GM12878 (cell line): Measurements from ENCODE around the gene NCAPH2. TPM values are rescaled to one million over a fixed set of nuclear protein-coding genes. Genes with fewer than 3 reads are reported as not detected.

Experiments used
- ATF2 ChIP-seq: IDR thresholded peaks from 2 replicates; pipeline ENCODE4 v1.6.1; 2012; ENCODE audit warnings: low read length, inconsistent platforms
- CBFB ChIP-seq: IDR thresholded peaks from 2 replicates; pipeline ENCODE4 v1.6.1; 2016; ENCODE audit warnings: antibody characterized with exemption, low read depth
- EED ChIP-seq: sonication (generic); IDR thresholded peaks from 2 replicates; pipeline ENCODE4 v1.6.1; 2016; ENCODE audit warnings: antibody characterized with exemption, low read depth
- FOXM1 ChIP-seq: IDR thresholded peaks from 2 replicates; pipeline ENCODE4 v1.6.1; 2012; ENCODE audit warnings: low read depth, mild to moderate bottlenecking, inconsistent platforms, low read length, moderate library complexity
- HCFC1 ChIP-seq: fragments of 150-350 bp; IDR thresholded peaks from 2 replicates; pipeline ENCODE4 v1.6.1; 2014; ENCODE audit warnings: low read length
- HSF1 ChIP-seq: fragments of 150-350 bp; IDR thresholded peaks from 2 replicates; pipeline ENCODE4 v1.6.1; 2014; ENCODE audit warnings: mild to moderate bottlenecking, low read depth, low read length
- IKZF1 ChIP-seq: fragments of 450-650 bp; conservative IDR thresholded peaks from 2 replicates; pipeline ENCODE4 v1.6.1; 2017; ENCODE audit warnings: antibody characterized with exemption, mild to moderate bottlenecking
- IRF3 ChIP-seq: fragments of 450-650 bp; IDR thresholded peaks from 2 replicates; pipeline ENCODE4 v1.6.1; 2014; ENCODE audit warnings: mild to moderate bottlenecking
- KDM1A ChIP-seq: fragments of 200-600 bp; sonication (generic); IDR thresholded peaks from 2 replicates; pipeline ENCODE4 v1.6.1; 2016; ENCODE audit warnings: borderline replicate concordance
- KLF5 ChIP-seq: fragments of 450-650 bp; IDR thresholded peaks from 2 replicates; pipeline ENCODE4 v1.6.1; 2014; ENCODE audit warnings: mild to moderate bottlenecking; ENCODE audit not compliant: partially characterized antibody
- POLR2A ChIP-seq: IDR thresholded peaks from 2 replicates; pipeline ENCODE4 v1.6.1; 2011; ENCODE audit warnings: low read depth, mild to moderate bottlenecking, low read length
- RB1 ChIP-seq: fragments of 450-650 bp; formaldehyde crosslinking; IDR thresholded peaks from 2 replicates; pipeline ENCODE4 v1.6.1; 2017; ENCODE audit warnings: mild to moderate bottlenecking, borderline replicate concordance
- RELA ChIP-seq: fragments of 450-650 bp; IDR thresholded peaks from 2 replicates; pipeline ENCODE4 v1.8.0; 2014; ENCODE audit warnings: borderline replicate concordance; ENCODE audit not compliant: partially characterized antibody
- SIX5 ChIP-seq: IDR thresholded peaks from 2 replicates; pipeline ENCODE4 v1.6.1; 2011; ENCODE audit warnings: mild to moderate bottlenecking, low read depth, low read length, moderate library complexity; ENCODE audit not compliant: severe bottlenecking
- SKIL ChIP-seq: fragments of 450-650 bp; IDR thresholded peaks from 2 replicates; pipeline ENCODE4 v1.6.1; 2017; ENCODE audit warnings: mild to moderate bottlenecking, low read depth, inconsistent platforms; ENCODE audit not compliant: poor library complexity, severe bottlenecking
- STAT1 ChIP-seq: fragments of 450-650 bp; conservative IDR thresholded peaks from 2 replicates; pipeline ENCODE4 v1.6.1; 2014; ENCODE audit warnings: antibody characterized with exemption, mild to moderate bottlenecking
- SUZ12 ChIP-seq: fragments of 200-600 bp; sonication (generic); IDR thresholded peaks from one replicate; pipeline ENCODE4 v1.6.1; 2018; ENCODE audit warnings: antibody characterized with exemption, mild to moderate bottlenecking; ENCODE audit not compliant: unreplicated experiment
- WRNIP1 ChIP-seq: IDR thresholded peaks from 2 replicates; pipeline ENCODE4 v1.6.1; 2011; ENCODE audit warnings: low read depth, low read length, improper control_type of control experiment, borderline replicate concordance
- ZBTB4 ChIP-seq: fragments of 450-650 bp; formaldehyde crosslinking; IDR thresholded peaks from 2 replicates; pipeline ENCODE4 v1.4.0; 2022; ENCODE audit warnings: mild to moderate bottlenecking, moderate library complexity
- ZSCAN29 ChIP-seq: fragments of 450-650 bp; IDR thresholded peaks from 2 replicates; pipeline ENCODE4 v1.6.1; 2017; ENCODE audit warnings: mild to moderate bottlenecking, moderate library complexity
- polyA plus RNA-seq, 11 experiments: library from polyadenylated mRNA; depleted of rRNA in 4 of 11; unstranded in 6 of 11; stranded (reverse) in 5 of 11; fragments of >200 nt; fragmentation: Nextera tagmentation in 4 of 11; fragmentation: Illumina TruSeq in 1 of 11; extraction: Ambion mirVana in 4 of 11; extraction: Trizol in 1 of 11; gene quantifications; 1 replicate in 1 of 11; 2 replicates in 10 of 11; pipeline versions ENCODE4 v1.2.1 to v1.2.3, GENCODE V29; 2011 to 2016; ENCODE audit warnings: inconsistent platforms in 2 of 11, missing spikeins in 2 of 11, low read depth in 1 of 11
- total RNA-seq, 4 experiments: library from RNA; depleted of rRNA in 3 of 4; stranded (reverse); fragments of >200 nt in 3 of 4; fragmentation: Illumina TruSeq in 1 of 4; extraction: Trizol in 1 of 4; gene quantifications; 2 replicates each; pipeline versions ENCODE4 v1.2.1 to v1.2.3, GENCODE V29; 2013 to 2021

NCAPH2 gene
- total and polyA plus RNA-seq, 10 of the 15 experiments (the other 5 are each of a cell fraction or from before 2014, with no cell fraction given) = 5.0 to 110 (median 59.9) TPM

GRCh38 chr22:50481440-50482106 lies 26.5 kb upstream of the NCAPH2 start, which contains the start of gene ADM2 (continued):
- TF ChIP-seq KLF5 (no peak), KDM1A (no peak), HCFC1 (no peak), ATF2 (no peak), SIX5 (no peak), SUZ12 (no peak), POLR2A (peak; percentile 54; the same call in 1 of the 2 replicates), RB1 (no peak), IRF3 (no peak), IKZF1 (peak; percentile 57; the same call in 1 of the 2 replicates), CBFB (no peak), SKIL (no peak), WRNIP1 (no peak), RELA (no peak), FOXM1 (no peak), STAT1 (no peak), ZSCAN29 (no peak), HSF1 (no peak), ZBTB4 (CRISPR knock-in tag) (no peak), EED (no peak)
